PC-9 (cell line): ENCODE data around the gene ACSL6.

Source experiments
- CTCF ChIP-seq: fragments of 200-600 bp; sonication (generic); conservative IDR thresholded peaks from 2 replicates; pipeline ENCODE4 v1.6.1; 2017; ENCODE audit warnings: mixed run types, antibody characterized with exemption, mild to moderate bottlenecking, moderate library complexity
- EZH2 ChIP-seq: fragments of 200-600 bp; sonication (generic); IDR thresholded peaks from 2 replicates; pipeline ENCODE4 v1.8.0; 2017; ENCODE audit warnings: antibody characterized with exemption, low read depth

GRCh38 chr5:131973089-131973712, 38.3 kb downstream of the ACSL6 start:
- no peak for TF ChIP-seq CTCF
- no peak for TF ChIP-seq EZH2
